A549 treated with DMSO at 1 μM for 4 hours (cell line): ENCODE measurements around the gene MDH2. TPM values are rescaled to one million over a fixed set of nuclear protein-coding genes. Genes with fewer than 3 reads are reported as not detected.

Source experiments
- total RNA-seq: library from RNA; stranded (reverse); fragments of 200-300 nt; extraction: Qiagen RNA extraction; gene quantifications from 5 replicates; pipeline ENCODE4 v1.2.3, GENCODE V29; 2022; ENCODE audit warnings: low read depth

MDH2 gene
- 325 to 399 TPM (median 370 TPM) in 5 replicates for total RNA-seq

GRCh38 chr7:76047811-76048667, at the start of gene MDH2, which contains the start of gene STYXL1:
Gene MDH2, plus strand, starts transcription at chr7:76048106. Its CDS starts 55 bp downstream, at chr7:76048161.
Gene STYXL1, minus strand, starts transcription at chr7:76048000. Its CDS starts 17,477 bp downstream, at chr7:76030523.

Other genes starting within 250 kb of the MDH2 start
- 0.25 to 0.32 TPM in 2 of 5 replicates, not detected in the others for gene CCL24, start 234.3 kb upstream of the MDH2 start, total RNA-seq
- 78.1 to 97.0 TPM (median 90.1 TPM) in 5 replicates for gene RHBDD2, start 169.1 kb upstream of the MDH2 start, total RNA-seq
- 122 to 169 TPM (median 154 TPM) in 5 replicates for gene POR, start 133.0 kb upstream of the MDH2 start, total RNA-seq
- gene TMEM120A, start 53.5 kb upstream of the MDH2 start, total RNA-seq, result 39.6 to 42.6 TPM (median 39.9 TPM) in 5 replicates
- 38.8 to 42.5 TPM (median 40.4 TPM) in 5 replicates for gene STYXL1, start 106 bp upstream of the MDH2 start, total RNA-seq
- 5.9 to 8.0 TPM (median 6.7 TPM) in 5 replicates for gene SRRM3, start 153.8 kb downstream of the MDH2 start, total RNA-seq